SK-N-DZ (cell line): ENCODE results near the gene ZNF581.
A peak's percentile ranks its signal among the peaks of the same experiment; 100 is the strongest.

Source experiments
- DNase-seq: peaks from one replicate; pipeline ENCODE4 v3.0.0-alpha.2; 2015; ENCODE audit warnings: low spot score

The ZNF581 gene

GRCh38 chr19:55611300-55611982, 32.0 kb upstream of the ZNF581 start:
- no peak for DNase-seq

GRCh38 chr19:55611983-55612645, 31.3 kb upstream of the ZNF581 start:
- DNase-seq = no peak

- no peak for DNase-seq
These were observed 30.1 kb upstream of the ZNF581 start for GRCh38 chr19:55613396-55613795.

- no peak for DNase-seq
These were observed 29.3 kb upstream of the ZNF581 start for GRCh38 chr19:55613930-55614710.

- DNase-seq = no peak
These were observed 28.5 kb upstream of the ZNF581 start for GRCh38 chr19:55614711-55615542.

GRCh38 chr19:55615543-55616394, 27.7 kb upstream of the ZNF581 start:
- no peak for DNase-seq

GRCh38 chr19:55616395-55616875, 27.0 kb upstream of the ZNF581 start:
- no peak for DNase-seq

GRCh38 chr19:55617426-55617825, 26.0 kb upstream of the ZNF581 start:
- no peak for DNase-seq

- no peak for DNase-seq
These were observed 25.0 kb upstream of the ZNF581 start for GRCh38 chr19:55618426-55618825.

- no peak for DNase-seq
These were observed 24.2 kb upstream of the ZNF581 start for GRCh38 chr19:55619286-55619685.

- no peak for DNase-seq
These were observed 22.8 kb upstream of the ZNF581 start for GRCh38 chr19:55620410-55621204.

- no peak for DNase-seq
These were observed 22.2 kb upstream of the ZNF581 start for GRCh38 chr19:55621205-55621672.

GRCh38 chr19:55621673-55622231, 21.7 kb upstream of the ZNF581 start:
- no peak for DNase-seq

GRCh38 chr19:55622242-55622969, 21.0 kb upstream of the ZNF581 start:
- DNase-seq = no peak

GRCh38 chr19:55623130-55623529, 20.3 kb upstream of the ZNF581 start:
- DNase-seq = no peak

GRCh38 chr19:55623561-55623960, 19.9 kb upstream of the ZNF581 start:
- DNase-seq = no peak

- peak; percentile 83 for DNase-seq
These were observed 19.1 kb upstream of the ZNF581 start, which contains the start of gene ZNF784 for GRCh38 chr19:55624109-55625003. TSS of gene ZNF784 (minus strand) at chr19:55624566. CDS start at chr19:55624561, 5 bp downstream.

- DNase-seq = no peak
These were observed 18.5 kb upstream of the ZNF581 start for GRCh38 chr19:55625004-55625326.
